Mammary epithelial cell (primary cell): Measurements from ENCODE around the gene LY6G5C.

Source experiments
- EZH2 ChIP-seq: IDR thresholded peaks from 2 replicates; pipeline ENCODE4 v1.6.1; 2012; ENCODE audit warnings: low read length, inconsistent platforms, borderline replicate concordance
- TF ChIP-seq, protein P1 (sequence below), 2 donors: IDR thresholded peaks in 1 of 2; conservative IDR thresholded peaks in 1 of 2; 2 replicates each; pipeline ENCODE4 v1.5.1; 2011 to 2012; ENCODE audit warnings: inconsistent platforms in 2 of 2, low read length in 2 of 2, mild to moderate bottlenecking in 2 of 2, control low read depth in 1 of 2, low read depth in 1 of 2; ENCODE audit not compliant: insufficient read depth in 1 of 2; ENCODE audit errors: extremely low read depth in 1 of 2

DNA sequence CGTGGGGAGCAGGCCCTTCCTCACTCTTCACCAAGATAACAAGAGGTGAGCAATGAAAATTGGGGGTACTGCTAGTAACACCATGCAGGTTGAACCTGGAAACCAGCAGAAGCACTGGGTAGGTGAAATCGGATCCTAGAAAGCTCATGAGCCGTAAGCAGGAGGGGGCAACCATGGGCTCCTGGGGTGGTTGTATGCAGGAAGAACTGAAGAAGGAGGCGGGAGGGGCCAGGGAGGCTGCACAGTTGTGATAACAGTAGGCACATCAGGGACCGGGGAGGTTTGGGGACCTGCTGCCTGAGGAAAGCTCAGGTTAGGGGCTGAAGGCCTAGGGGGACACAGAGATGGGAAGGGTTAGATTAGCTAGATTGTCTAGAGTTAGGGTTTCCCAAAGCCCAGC, 5.6 kb upstream of the LY6G5C start:
- TF ChIP-seq EZH2, result no peak
- TF ChIP-seq, protein P1, sequence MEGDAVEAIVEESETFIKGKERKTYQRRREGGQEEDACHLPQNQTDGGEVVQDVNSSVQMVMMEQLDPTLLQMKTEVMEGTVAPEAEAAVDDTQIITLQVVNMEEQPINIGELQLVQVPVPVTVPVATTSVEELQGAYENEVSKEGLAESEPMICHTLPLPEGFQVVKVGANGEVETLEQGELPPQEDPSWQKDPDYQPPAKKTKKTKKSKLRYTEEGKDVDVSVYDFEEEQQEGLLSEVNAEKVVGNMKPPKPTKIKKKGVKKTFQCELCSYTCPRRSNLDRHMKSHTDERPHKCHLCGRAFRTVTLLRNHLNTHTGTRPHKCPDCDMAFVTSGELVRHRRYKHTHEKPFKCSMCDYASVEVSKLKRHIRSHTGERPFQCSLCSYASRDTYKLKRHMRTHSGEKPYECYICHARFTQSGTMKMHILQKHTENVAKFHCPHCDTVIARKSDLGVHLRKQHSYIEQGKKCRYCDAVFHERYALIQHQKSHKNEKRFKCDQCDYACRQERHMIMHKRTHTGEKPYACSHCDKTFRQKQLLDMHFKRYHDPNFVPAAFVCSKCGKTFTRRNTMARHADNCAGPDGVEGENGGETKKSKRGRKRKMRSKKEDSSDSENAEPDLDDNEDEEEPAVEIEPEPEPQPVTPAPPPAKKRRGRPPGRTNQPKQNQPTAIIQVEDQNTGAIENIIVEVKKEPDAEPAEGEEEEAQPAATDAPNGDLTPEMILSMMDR (conservative IDR thresholded peaks at IDR 0.05 in 1 of 2, IDR thresholded peaks at IDR 0.05 in 1 of 2; ENCODE audit: extremely low read depth in 1 of 2, insufficient read depth in 1 of 2, low read depth in 1 of 2, low read length in 2 of 2), result no peak
